GM12878 (cell line): ENCODE measurements around the gene TLX2.

Source experiments
- EP300 ChIP-seq, 2 experiments: fragments of 150-350 bp in 1 of 2; IDR thresholded peaks; 2 replicates each; pipeline ENCODE4 v1.6.1; 2011 to 2012; ENCODE audit warnings: low read depth in 2 of 2, low read length in 2 of 2, borderline replicate concordance in 1 of 2, improper control_type of control experiment in 1 of 2, inconsistent platforms in 1 of 2; ENCODE audit not compliant: control insufficient read depth in 1 of 2
- GABPA ChIP-seq: IDR thresholded peaks from 2 replicates; pipeline ENCODE4 v1.6.1; 2014; ENCODE audit warnings: antibody characterized with exemption, low read depth, mild to moderate bottlenecking, inconsistent platforms
- HDGF ChIP-seq: fragments of 450-650 bp; IDR thresholded peaks from 2 replicates; pipeline ENCODE4 v1.6.1; 2016; ENCODE audit warnings: antibody characterized with exemption
- MXI1 ChIP-seq: fragments of 150-350 bp; IDR thresholded peaks from 2 replicates; pipeline ENCODE4 v1.6.1; 2011; ENCODE audit warnings: low read depth, mild to moderate bottlenecking, inconsistent platforms, low read length, improper control_type of control experiment
- NR2C2 ChIP-seq: IDR thresholded peaks from 2 replicates; pipeline ENCODE4 v1.6.1; 2011; ENCODE audit warnings: borderline replicate concordance, low read depth; ENCODE audit not compliant: control insufficient read depth, insufficient read length
- PBX3 ChIP-seq: IDR thresholded peaks from 2 replicates; pipeline ENCODE4 v1.6.1; 2011; ENCODE audit warnings: mild to moderate bottlenecking, low read depth, low read length, moderate library complexity; ENCODE audit not compliant: insufficient replicate concordance
- POLR2A ChIP-seq: IDR thresholded peaks from 2 replicates; pipeline ENCODE4 v1.6.1; 2011; ENCODE audit warnings: low read depth, mild to moderate bottlenecking, low read length
- RCOR1 ChIP-seq: conservative IDR thresholded peaks from 2 replicates; pipeline ENCODE4 v1.6.1; 2012; ENCODE audit warnings: low read depth, low read length, improper control_type of control experiment
- SP1 ChIP-seq: IDR thresholded peaks from one replicate; pipeline ENCODE4 v1.6.1; 2011; ENCODE audit warnings: low read depth, low read length
- SUPT20H ChIP-seq: IDR thresholded peaks from 2 replicates; pipeline ENCODE4 v1.6.1; 2011; ENCODE audit warnings: low read depth, mild to moderate bottlenecking, low read length, moderate library complexity, borderline replicate concordance; ENCODE audit not compliant: control insufficient read depth
- TF ChIP-seq, protein P1 (sequence below), 3 experiments: IDR thresholded peaks in 2 of 3; conservative IDR thresholded peaks in 1 of 3; 2 replicates each; pipeline ENCODE4 v1.5.1; 2011; ENCODE audit warnings: low read depth in 3 of 3, low read length in 3 of 3, mild to moderate bottlenecking in 3 of 3, control low read depth in 2 of 3, moderate library complexity in 2 of 3, inconsistent platforms in 1 of 3, mixed read lengths in 1 of 3; ENCODE audit not compliant: control insufficient read depth in 2 of 3, insufficient read depth in 1 of 3; ENCODE audit errors: extremely low read depth in 1 of 3
- TF ChIP-seq, protein P2 (sequence below): fragments of 450-650 bp; IDR thresholded peaks from 2 replicates; pipeline ENCODE4 v1.6.1; 2016; ENCODE audit warnings: mild to moderate bottlenecking, moderate library complexity, borderline replicate concordance

DNA sequence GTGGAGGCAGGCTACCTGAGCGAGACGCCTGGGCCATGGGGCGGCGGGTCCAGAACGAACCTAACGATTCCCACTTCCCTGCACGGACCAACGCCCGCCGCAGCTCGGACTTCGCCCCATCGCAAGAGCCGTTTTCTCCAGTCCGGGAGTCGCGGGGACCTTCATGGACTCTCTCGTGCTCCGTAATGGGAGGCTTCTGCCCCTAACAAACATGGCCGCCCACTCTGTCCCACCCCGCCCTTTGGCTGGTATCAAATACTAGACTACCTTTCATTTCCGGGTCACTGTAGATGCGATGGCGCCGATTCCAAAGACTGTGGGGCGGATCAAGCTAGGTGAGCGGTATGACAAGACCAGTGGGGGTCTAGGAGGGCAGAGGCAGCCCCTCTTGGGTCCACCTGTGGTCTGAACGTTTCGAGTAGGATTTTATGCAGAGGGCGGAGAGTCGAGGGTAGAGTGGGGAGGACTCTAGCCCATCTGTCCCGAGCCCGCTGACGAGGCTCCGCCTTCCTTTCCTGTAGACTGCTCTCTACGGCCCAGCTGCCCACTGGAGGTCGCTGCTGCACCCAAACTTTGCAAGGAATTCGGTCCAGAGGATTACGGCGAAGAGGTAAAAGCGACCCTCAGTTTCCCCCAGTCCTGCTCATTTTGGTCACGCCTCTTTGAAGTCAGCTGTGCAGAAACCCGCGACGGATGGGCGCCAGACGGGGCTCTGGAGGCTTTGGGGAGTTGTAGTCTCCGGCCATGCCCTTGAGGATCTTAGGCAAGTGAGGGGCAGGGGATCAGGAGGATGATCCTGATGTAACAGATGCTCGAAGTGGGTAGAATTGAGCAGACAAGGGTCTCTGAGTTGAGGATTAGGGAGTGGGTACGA lies 31.2 kb upstream of the TLX2 start, which contains the start of the genes CCDC142 and TTC31:
- peak; percentile 95 for TF ChIP-seq GABPA
- TF ChIP-seq, protein P1, sequence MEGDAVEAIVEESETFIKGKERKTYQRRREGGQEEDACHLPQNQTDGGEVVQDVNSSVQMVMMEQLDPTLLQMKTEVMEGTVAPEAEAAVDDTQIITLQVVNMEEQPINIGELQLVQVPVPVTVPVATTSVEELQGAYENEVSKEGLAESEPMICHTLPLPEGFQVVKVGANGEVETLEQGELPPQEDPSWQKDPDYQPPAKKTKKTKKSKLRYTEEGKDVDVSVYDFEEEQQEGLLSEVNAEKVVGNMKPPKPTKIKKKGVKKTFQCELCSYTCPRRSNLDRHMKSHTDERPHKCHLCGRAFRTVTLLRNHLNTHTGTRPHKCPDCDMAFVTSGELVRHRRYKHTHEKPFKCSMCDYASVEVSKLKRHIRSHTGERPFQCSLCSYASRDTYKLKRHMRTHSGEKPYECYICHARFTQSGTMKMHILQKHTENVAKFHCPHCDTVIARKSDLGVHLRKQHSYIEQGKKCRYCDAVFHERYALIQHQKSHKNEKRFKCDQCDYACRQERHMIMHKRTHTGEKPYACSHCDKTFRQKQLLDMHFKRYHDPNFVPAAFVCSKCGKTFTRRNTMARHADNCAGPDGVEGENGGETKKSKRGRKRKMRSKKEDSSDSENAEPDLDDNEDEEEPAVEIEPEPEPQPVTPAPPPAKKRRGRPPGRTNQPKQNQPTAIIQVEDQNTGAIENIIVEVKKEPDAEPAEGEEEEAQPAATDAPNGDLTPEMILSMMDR (IDR thresholded peaks at IDR 0.05 in 2 of 3, conservative IDR thresholded peaks at IDR 0.05 in 1 of 3; ENCODE audit: control insufficient read depth in 2 of 3, extremely low read depth in 1 of 3, insufficient read depth in 1 of 3, low read depth in 3 of 3, low read length in 3 of 3), result peak; percentile 93 to 97 (median 97)
- no peak for TF ChIP-seq EP300 (IDR thresholded peaks at IDR 0.05; ENCODE audit: borderline replicate concordance in 1 of 2, control insufficient read depth in 1 of 2, low read depth in 2 of 2, low read length in 2 of 2)
- no peak for TF ChIP-seq HDGF
- no peak for TF ChIP-seq RCOR1
- peak; percentile 83 for TF ChIP-seq POLR2A
- TF ChIP-seq, protein P2, sequence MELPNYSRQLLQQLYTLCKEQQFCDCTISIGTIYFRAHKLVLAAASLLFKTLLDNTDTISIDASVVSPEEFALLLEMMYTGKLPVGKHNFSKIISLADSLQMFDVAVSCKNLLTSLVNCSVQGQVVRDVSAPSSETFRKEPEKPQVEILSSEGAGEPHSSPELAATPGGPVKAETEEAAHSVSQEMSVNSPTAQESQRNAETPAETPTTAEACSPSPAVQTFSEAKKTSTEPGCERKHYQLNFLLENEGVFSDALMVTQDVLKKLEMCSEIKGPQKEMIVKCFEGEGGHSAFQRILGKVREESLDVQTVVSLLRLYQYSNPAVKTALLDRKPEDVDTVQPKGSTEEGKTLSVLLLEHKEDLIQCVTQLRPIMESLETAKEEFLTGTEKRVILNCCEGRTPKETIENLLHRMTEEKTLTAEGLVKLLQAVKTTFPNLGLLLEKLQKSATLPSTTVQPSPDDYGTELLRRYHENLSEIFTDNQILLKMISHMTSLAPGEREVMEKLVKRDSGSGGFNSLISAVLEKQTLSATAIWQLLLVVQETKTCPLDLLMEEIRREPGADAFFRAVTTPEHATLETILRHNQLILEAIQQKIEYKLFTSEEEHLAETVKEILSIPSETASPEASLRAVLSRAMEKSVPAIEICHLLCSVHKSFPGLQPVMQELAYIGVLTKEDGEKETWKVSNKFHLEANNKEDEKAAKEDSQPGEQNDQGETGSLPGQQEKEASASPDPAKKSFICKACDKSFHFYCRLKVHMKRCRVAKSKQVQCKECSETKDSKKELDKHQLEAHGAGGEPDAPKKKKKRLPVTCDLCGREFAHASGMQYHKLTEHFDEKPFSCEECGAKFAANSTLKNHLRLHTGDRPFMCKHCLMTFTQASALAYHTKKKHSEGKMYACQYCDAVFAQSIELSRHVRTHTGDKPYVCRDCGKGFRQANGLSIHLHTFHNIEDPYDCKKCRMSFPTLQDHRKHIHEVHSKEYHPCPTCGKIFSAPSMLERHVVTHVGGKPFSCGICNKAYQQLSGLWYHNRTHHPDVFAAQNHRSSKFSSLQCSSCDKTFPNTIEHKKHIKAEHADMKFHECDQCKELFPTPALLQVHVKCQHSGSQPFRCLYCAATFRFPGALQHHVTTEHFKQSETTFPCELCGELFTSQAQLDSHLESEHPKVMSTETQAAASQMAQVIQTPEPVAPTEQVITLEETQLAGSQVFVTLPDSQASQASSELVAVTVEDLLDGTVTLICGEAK, result peak; percentile 96
- peak; percentile 6; the same call in 1 of the 2 replicates for TF ChIP-seq MXI1
- no peak for TF ChIP-seq PBX3
- TF ChIP-seq NR2C2, result peak; percentile 80
- TF ChIP-seq SP1, result no peak
- TF ChIP-seq SUPT20H, result no peak
